GM13976 (cell line): ENCODE data around the gene CERS6.
"Not testable (repeated sequence)": the region's sequence is repeated elsewhere in the genome, so short reads cannot be mapped to it uniquely, and the experiment has no call there.

Source experiments
- DNase-seq: peaks from one replicate; pipeline ENCODE4 v3.0.0; 2012; ENCODE audit warnings: low spot score
- in situ Hi-C: fragments of 300-500 bp; cut with MboI; formaldehyde crosslinking; loops from one replicate; pipeline ENCODE4 v1.12.0; 2022; ENCODE audit warnings: low sequenced_read_pairs, mixed read lengths, inconsistent platforms; ENCODE audit not compliant: unreplicated experiment
- TF ChIP-seq, protein P1 (sequence below): IDR thresholded peaks from 2 replicates; pipeline ENCODE4 v1.5.1; 2012; ENCODE audit warnings: borderline replicate concordance, mild to moderate bottlenecking; ENCODE audit not compliant: insufficient read depth; ENCODE audit errors: extremely low read depth, missing control alignments, control extremely low read depth

Gene CERS6

DNA sequence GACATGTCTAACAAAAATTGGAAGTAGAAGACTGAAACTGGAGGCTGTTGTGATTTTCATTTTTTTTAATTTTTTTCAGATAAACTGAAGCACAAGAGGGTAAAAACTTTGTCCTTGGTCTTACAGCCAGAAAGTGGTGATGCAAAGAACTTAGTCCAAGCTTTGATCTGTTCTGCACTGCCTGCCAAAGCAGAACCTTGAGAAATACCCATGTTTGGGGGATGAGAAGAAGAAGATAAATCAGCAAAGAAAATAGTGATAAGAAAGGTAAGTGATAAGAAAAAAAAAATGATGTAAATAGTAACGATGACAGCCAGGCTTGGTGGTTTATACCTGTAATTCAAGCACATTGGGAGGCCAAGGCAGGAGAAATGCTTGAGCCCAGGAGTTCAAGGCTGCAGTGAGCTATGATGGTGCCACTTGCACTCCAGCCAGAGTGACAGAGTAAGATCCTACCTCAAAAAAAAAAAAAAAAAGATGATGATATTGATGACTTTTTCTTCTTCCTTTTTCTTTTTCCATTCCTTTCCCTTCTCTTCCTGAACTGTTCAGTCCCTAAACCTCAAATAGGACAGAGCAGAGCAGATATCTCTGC, 331.8 kb downstream of the CERS6 start:
- in situ Hi-C loops = no loop called here
- no peak for DNase-seq
- TF ChIP-seq, protein P1, sequence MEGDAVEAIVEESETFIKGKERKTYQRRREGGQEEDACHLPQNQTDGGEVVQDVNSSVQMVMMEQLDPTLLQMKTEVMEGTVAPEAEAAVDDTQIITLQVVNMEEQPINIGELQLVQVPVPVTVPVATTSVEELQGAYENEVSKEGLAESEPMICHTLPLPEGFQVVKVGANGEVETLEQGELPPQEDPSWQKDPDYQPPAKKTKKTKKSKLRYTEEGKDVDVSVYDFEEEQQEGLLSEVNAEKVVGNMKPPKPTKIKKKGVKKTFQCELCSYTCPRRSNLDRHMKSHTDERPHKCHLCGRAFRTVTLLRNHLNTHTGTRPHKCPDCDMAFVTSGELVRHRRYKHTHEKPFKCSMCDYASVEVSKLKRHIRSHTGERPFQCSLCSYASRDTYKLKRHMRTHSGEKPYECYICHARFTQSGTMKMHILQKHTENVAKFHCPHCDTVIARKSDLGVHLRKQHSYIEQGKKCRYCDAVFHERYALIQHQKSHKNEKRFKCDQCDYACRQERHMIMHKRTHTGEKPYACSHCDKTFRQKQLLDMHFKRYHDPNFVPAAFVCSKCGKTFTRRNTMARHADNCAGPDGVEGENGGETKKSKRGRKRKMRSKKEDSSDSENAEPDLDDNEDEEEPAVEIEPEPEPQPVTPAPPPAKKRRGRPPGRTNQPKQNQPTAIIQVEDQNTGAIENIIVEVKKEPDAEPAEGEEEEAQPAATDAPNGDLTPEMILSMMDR = no peak

DNA sequence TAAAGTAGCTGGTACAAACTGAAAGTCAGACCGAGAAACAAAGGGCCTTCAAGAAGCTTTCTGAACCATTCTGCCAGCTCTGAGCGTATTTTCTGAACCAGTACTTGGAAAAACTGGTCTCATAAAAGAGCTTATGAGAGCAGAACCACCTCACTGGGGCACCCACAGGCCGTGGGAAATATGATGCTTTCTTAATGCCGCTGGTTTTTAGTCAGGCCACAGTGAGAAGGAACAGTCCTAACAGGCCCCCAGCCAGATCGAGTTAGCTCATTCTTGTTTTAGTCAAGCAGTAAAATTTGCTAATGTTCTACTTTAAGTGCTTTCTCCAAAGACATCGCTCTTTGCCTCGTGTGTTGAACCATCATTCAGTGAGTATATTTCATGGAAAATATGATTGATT, 333.7 kb downstream of the CERS6 start:
- in situ Hi-C loops = no loop called here
- no peak for DNase-seq
- TF ChIP-seq, protein P1 = no peak

DNA sequence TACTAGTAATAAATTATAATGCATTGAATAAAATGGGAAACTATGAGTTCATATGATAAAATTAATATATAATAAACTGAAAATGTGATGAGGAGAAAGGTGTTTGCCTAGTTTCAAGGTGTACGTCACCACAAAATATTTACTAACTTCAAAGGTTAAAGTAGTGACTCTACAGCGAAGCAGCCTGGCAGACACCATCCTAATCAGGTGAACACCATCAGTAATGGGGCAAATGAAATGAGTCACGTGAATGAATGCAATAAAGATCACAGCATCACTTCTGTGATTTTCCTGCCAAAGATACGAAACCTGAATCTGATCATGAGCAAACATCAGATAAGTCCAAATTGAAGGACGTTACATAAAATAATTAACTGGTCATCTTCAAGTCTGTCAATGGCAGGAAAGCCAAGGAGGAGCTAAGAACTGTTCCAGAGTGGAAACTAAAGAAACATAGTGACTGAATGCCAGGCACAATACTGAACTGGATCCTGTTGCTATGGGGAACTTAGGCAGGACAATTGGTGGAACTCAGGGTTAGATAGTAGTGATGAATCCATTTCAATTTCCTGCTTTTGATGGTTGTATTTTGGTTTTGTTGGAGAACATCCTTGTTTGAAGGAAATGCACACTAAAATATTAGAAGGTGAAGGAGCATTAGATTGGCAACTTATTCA, 334.3 kb downstream of the CERS6 start:
- TF ChIP-seq, protein P1 = no peak
- in situ Hi-C loops = no loop called here

DNA sequence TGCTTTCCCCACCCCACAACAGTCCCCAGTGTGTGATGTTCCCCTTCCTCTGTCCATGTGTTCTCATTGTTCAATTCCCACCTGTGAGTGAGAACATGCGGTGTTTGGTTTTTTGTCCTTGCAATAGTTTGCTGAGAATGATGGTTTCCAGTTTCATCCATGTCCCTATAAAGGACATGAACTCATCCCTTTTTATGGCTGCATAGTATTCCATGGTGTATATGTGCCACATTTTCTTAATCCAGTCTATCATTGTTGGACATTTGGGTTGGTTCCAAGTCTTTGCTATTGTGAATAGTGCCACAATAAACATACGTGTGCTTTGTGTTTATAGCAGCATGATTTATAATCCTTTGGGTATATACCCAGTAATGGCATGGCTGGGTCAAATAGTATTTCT, 335.1 kb downstream of the CERS6 start:
- in situ Hi-C loops = not testable (repeated sequence)

More for the DNA sequence above, 334.3 kb downstream of the CERS6 start:
- DNase-seq = no peak

DNA sequence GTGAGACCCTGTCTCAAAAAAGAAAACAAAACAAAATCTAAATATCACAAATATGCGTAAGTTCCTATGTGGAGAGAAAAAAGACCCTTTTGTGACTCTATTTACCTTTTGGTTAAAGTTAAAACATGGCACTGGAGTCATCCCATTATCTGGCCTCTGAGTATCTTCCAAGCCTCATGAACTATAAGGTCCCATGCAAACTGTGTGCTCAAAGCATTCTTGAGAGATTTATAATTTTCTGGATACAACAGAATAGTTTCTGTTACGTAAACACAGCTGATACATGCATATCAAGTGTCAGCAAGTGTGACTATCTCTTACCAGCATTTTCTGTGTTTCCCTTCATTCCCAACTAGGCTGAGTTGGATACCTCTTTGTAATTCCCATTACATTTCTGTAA, 337.5 kb downstream of the CERS6 start:
- in situ Hi-C loops = no loop called here
- TF ChIP-seq, protein P1 = no peak
- DNase-seq = no peak

More for the DNA sequence above, 335.1 kb downstream of the CERS6 start:
- DNase-seq = not testable (repeated sequence)

DNA sequence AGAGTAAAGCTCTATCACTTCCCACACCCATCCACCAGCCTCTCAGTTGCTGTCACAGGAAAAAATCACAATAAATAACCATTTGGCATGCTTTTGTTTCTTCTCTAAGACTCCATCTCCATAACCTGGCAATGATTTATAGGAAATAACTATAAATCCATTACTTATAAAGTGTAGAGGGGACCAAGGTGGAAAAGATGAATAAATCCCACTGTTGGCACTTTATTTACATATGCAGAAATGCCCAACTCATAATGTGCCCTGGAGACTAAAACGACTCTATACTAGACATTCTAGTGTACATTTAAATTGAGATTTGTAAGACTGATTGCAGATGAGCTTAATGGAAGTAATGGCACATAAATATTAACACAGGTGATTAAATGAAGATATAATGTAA, 338.9 kb downstream of the CERS6 start:
- in situ Hi-C loops = no loop called here
- DNase-seq = no peak
- TF ChIP-seq, protein P1 = no peak

DNA sequence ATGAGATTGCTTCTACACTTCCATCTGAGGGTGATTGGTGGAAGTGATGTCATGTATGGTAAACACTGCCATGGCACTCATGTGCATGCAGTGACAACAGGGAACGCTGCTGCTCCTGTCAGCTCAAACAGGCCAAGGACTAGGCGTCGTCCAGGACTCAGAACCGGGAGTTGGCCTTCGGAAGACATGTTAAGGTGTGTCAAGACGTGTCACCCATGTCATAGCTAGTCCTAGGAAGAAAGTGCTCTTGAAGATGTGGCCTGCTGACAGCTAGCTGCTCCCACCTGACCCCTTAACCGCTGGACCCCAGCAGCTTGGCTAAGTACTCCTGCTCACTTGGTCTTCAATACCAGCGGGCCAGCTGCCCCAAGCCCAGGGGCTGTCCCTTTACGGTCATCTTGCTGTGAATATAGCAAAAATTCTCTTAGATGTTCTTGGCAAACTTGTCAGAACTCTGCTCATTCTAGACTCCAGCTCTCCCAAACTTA, 340.1 kb downstream of the CERS6 start:
- DNase-seq = no peak
- in situ Hi-C loops = no loop called here
- TF ChIP-seq, protein P1 = no peak
